GM18870 (cell line): ENCODE data around the gene PRSS3.
"Not testable (repeated sequence)": the region's sequence is repeated elsewhere in the genome, so short reads cannot be mapped to it uniquely, and the experiment has no call there.

Source experiments
- ATAC-seq: cut with Tn5 transposase; IDR thresholded peaks from one replicate; pipeline ENCODE4 v1.9.1; 2021; ENCODE audit warnings: moderate library complexity; ENCODE audit not compliant: unreplicated experiment

Gene PRSS3

GRCh38 chr9:33817327-33818166 lies 22.2 kb downstream of the PRSS3 start:
- ATAC-seq, result no peak

- ATAC-seq, result no peak
Measured at GRCh38 chr9:33818167-33818846, 22.9 kb downstream of the PRSS3 start.

GRCh38 chr9:33818847-33819500 lies 23.6 kb downstream of the PRSS3 start:
- no peak for ATAC-seq

- no peak for ATAC-seq
Measured at GRCh38 chr9:33820231-33820745, 24.9 kb downstream of the PRSS3 start.

- ATAC-seq, result no peak
Measured at GRCh38 chr9:33823801-33824200, 28.4 kb downstream of the PRSS3 start.

GRCh38 chr9:33827285-33827684 lies 31.9 kb downstream of the PRSS3 start:
- not testable (repeated sequence) for ATAC-seq

- not testable (repeated sequence) for ATAC-seq
Measured at GRCh38 chr9:33829641-33830230, 34.4 kb downstream of the PRSS3 start.

GRCh38 chr9:33835625-33836260 lies 40.4 kb downstream of the PRSS3 start:
- no peak for ATAC-seq

- ATAC-seq, result not testable (repeated sequence)
Measured at GRCh38 chr9:33836261-33836660, 40.9 kb downstream of the PRSS3 start.

- no peak for ATAC-seq
Measured at GRCh38 chr9:33837138-33837537, 41.8 kb downstream of the PRSS3 start.

GRCh38 chr9:33840381-33840780 lies 45.0 kb downstream of the PRSS3 start:
- ATAC-seq, result no peak

GRCh38 chr9:33843312-33843961 lies 48.1 kb downstream of the PRSS3 start:
- no peak for ATAC-seq

GRCh38 chr9:33846231-33846630 lies 50.9 kb downstream of the PRSS3 start:
- ATAC-seq, result no peak

- not testable (repeated sequence) for ATAC-seq
Measured at GRCh38 chr9:33847894-33848205, 52.5 kb downstream of the PRSS3 start.
